ENCODE results near the gene DR1. TPM values are rescaled to one million over a fixed set of nuclear protein-coding genes. Genes with fewer than 3 reads are reported as not detected.
"Not testable (repeated sequence)": the region's sequence is repeated elsewhere in the genome, so short reads cannot be mapped to it uniquely, and the experiment has no call there.

DR1 gene
- total RNA-seq, 2 experiments from 2014 or later: 104 to 127 TPM

GRCh38 chr1:93360111-93360510, 14.4 kb downstream of the DR1 start:
- Mint-ChIP-seq H3K27ac (no peak overlapping the region), H3K27me3 (no peaks in the 10 kb centered on the region), H3K9me3 (no peaks in the 10 kb centered on the region), H3K4me3 (no peak overlapping the region), H3K4me1 (peaks cover 52% of the 10 kb centered on the region), H3K36me3 (ENCODE audit: low read depth) (peaks cover 75% of the 10 kb centered on the region)
- ChIA-PET CTCF (no interaction called here), POLR2A (no interaction called here)
- no peak for DNase-seq

DNA sequence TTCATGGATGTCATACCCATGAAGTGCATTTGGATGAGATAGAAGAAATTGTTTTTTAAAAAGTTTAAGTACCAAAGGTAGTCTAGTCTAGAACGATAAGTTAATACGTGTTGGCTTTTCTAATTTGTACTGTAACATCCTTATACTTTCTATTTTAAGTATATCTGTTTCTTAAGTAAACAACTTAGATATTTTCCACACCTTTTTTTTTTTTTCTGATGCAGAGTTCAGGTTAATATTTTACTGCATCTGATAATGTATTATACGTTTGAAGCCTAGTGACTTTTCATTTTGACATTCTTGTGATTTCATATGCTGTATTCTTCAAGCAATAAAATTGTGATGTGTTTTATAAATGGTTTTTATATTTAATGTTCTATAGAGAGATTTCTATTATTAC, 16.5 kb downstream of the DR1 start:
- ChIA-PET POLR2A (no interaction called here), CTCF (no interaction called here)
- H3K9me3 Mint-ChIP-seq: no peaks in the 10 kb centered on the region
- DNase-seq: no peak
- H3K27me3 Mint-ChIP-seq: no peaks in the 10 kb centered on the region
- peaks cover 40% of the 10 kb centered on the region for H3K4me1 Mint-ChIP-seq
- H3K4me3 Mint-ChIP-seq: no peak overlapping the region
- no peak overlapping the region for H3K27ac Mint-ChIP-seq
- peaks cover 62% of the 10 kb centered on the region for H3K36me3 Mint-ChIP-seq (ENCODE audit: low read depth)

DNA sequence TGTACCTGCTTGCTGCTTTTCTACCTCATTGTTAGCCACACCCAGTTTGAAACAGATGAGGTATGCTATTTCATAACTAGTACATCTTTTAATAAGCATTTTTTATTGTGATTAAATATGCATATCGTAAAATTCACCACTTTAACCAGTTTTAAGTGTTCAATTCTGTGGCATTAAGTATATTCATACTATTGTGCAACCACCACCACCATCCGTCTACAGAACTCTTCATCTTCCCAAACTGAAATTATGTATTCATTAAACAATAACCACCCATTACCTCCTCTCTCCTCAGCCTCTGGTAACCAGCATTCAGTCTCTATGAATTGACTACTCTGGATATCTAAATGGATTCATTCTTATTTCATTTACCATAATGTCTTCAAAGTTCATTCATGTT, 20.1 kb downstream of the DR1 start:
- H3K4me3 Mint-ChIP-seq: no peak overlapping the region
- H3K36me3 Mint-ChIP-seq (ENCODE audit: low read depth): peaks cover 50% of the 10 kb centered on the region

DNA sequence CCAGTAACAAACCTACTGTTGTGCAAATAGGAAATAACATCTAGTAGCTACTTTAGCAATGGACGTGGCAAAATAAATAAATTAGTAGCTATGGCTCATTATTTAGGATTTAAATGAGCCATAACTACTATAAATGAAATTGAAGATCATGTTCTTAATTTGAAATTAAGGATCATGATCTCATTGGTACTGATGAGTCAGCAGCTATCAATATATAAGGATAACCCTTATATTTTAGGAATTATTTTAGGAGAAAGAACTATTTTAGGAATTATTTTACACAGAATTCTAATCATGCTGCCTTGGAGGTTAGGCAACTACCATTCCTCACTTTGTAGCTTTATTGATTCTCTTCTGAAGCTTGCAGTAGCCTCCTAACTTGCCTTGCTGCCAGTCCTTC, 24.0 kb downstream of the DR1 start:
- Mint-ChIP-seq H3K9me3 (peaks cover 3% of the 10 kb centered on the region), H3K27me3 (no peaks in the 10 kb centered on the region), H3K4me1 (no peaks in the 10 kb centered on the region), H3K27ac (no peak overlapping the region), H3K4me3 (no peak overlapping the region), H3K36me3 (ENCODE audit: low read depth) (peaks cover 44% of the 10 kb centered on the region)
- DNase-seq: no peak
- ChIA-PET POLR2A (no interaction called here), CTCF (no interaction called here)

More for the DNA sequence above, 20.1 kb downstream of the DR1 start:
- Mint-ChIP-seq H3K27ac (no peak overlapping the region), H3K4me1 (peaks cover 10% of the 10 kb centered on the region), H3K9me3 (no peaks in the 10 kb centered on the region), H3K27me3 (no peaks in the 10 kb centered on the region)
- DNase-seq: no peak
- ChIA-PET POLR2A (no interaction called here), CTCF (no interaction called here)

- CTCF ChIA-PET: no interaction called here
- POLR2A ChIA-PET: no interaction called here
- H3K27me3 Mint-ChIP-seq: peaks cover 2% of the 10 kb centered on the region
- no peak overlapping the region for H3K4me3 Mint-ChIP-seq
- no peak for DNase-seq
- H3K4me1 Mint-ChIP-seq: no peaks in the 10 kb centered on the region
- H3K9me3 Mint-ChIP-seq: peaks cover 16% of the 10 kb centered on the region
- peaks cover 30% of the 10 kb centered on the region for H3K36me3 Mint-ChIP-seq (ENCODE audit: low read depth)
- H3K27ac Mint-ChIP-seq: no peak overlapping the region
Measured at GRCh38 chr1:93374334-93375106, 28.8 kb downstream of the DR1 start.

GRCh38 chr1:93384656-93385055, 38.9 kb downstream of the DR1 start:
- Mint-ChIP-seq H3K27me3 (peaks cover 4% of the 10 kb centered on the region), H3K36me3 (ENCODE audit: low read depth) (no peaks in the 10 kb centered on the region), H3K4me3 (no peak overlapping the region), H3K27ac (no peak overlapping the region), H3K4me1 (no peaks in the 10 kb centered on the region), H3K9me3 (peaks cover 14% of the 10 kb centered on the region)
- POLR2A ChIA-PET: no interaction called here
- CTCF ChIA-PET: no interaction called here
- DNase-seq: no peak

- DNase-seq; H3K27ac Mint-ChIP-seq; H3K4me3 Mint-ChIP-seq; H3K27me3 Mint-ChIP-seq; POLR2A ChIA-PET; H3K36me3 Mint-ChIP-seq (ENCODE audit: low read depth); H3K4me1 Mint-ChIP-seq: not testable (repeated sequence)
- CTCF ChIA-PET: interaction anchor here (0.6 kb wide), 1 partner anchor 165 kb away, joined by 5 read pairs; no protein-coding TSS in a partner anchor
- peaks cover 14% of the 10 kb centered on the region for H3K9me3 Mint-ChIP-seq
Measured at GRCh38 chr1:93386268-93386667, 40.6 kb downstream of the DR1 start.

- no peaks in the 10 kb centered on the region for H3K4me1 Mint-ChIP-seq
- no peak overlapping the region for H3K4me3 Mint-ChIP-seq
- H3K27ac Mint-ChIP-seq: no peak overlapping the region
- peaks cover 5% of the 10 kb centered on the region for H3K9me3 Mint-ChIP-seq
- ChIA-PET CTCF (interaction anchor here (0.6 kb wide), 1 partner anchor 644 kb away, joined by 3 read pairs; no protein-coding TSS in a partner anchor), POLR2A (interaction anchor here (0.6 kb wide), 1 partner anchor 64 kb away, joined by 8 read pairs; no protein-coding TSS in a partner anchor)
- H3K27me3 Mint-ChIP-seq: peaks cover 6% of the 10 kb centered on the region
- no peak for DNase-seq
- no peaks in the 10 kb centered on the region for H3K36me3 Mint-ChIP-seq (ENCODE audit: low read depth)
Measured at GRCh38 chr1:93394514-93394913, 48.8 kb downstream of the DR1 start.

GRCh38 chr1:93395195-93395594, 49.5 kb downstream of the DR1 start:
- ChIA-PET POLR2A (interaction anchor here (0.6 kb wide), 1 partner anchor 65 kb away, joined by 8 read pairs; no protein-coding TSS in a partner anchor), CTCF (interaction anchor here (0.6 kb wide), 1 partner anchor 644 kb away, joined by 3 read pairs; no protein-coding TSS in a partner anchor)
- Mint-ChIP-seq H3K27ac (no peak overlapping the region), H3K27me3 (peaks cover 4% of the 10 kb centered on the region), H3K36me3 (ENCODE audit: low read depth) (no peaks in the 10 kb centered on the region), H3K4me3 (no peak overlapping the region), H3K4me1 (no peaks in the 10 kb centered on the region), H3K9me3 (peaks cover 4% of the 10 kb centered on the region)
- DNase-seq: no peak

- CTCF ChIA-PET: no interaction called here
Measured at GRCh38 chr1:93399781-93400180, 54.1 kb downstream of the DR1 start.

GRCh38 chr1:93408203-93408602, 62.5 kb downstream of the DR1 start:
- Mint-ChIP-seq H3K36me3 (ENCODE audit: low read depth) (no peaks in the 10 kb centered on the region), H3K27ac (no peak overlapping the region), H3K4me3 (no peak overlapping the region), H3K9me3 (no peaks in the 10 kb centered on the region), H3K4me1 (no peaks in the 10 kb centered on the region), H3K27me3 (peaks cover 8% of the 10 kb centered on the region)
- no peak for DNase-seq
- ChIA-PET POLR2A (no interaction called here), CTCF (no interaction called here)

More at GRCh38 chr1:93399781-93400180, 54.1 kb downstream of the DR1 start:
- Mint-ChIP-seq H3K9me3 (peaks cover 4% of the 10 kb centered on the region), H3K4me1 (no peaks in the 10 kb centered on the region), H3K36me3 (ENCODE audit: low read depth) (no peaks in the 10 kb centered on the region), H3K27ac (no peak overlapping the region), H3K27me3 (peaks cover 13% of the 10 kb centered on the region), H3K4me3 (no peak overlapping the region)
- POLR2A ChIA-PET: no interaction called here
- no peak for DNase-seq

DNA sequence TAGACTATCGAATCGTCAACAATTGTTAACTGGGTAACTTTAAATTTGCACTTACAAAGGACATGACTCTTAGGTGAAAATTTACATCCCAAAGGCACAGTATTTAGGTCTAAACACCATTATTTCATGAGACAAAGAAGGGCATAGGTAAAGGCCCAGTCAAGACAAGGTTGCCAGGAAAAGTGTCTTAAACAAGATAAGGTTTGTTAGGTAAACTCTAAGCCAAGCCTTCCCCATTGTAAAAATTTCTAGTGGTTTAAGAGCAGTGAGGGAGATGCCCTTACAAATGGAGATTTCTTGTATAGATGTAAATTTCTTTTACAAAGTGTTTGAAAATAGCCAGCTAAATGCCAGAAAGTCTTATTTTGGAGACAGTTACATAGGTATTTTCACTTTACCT, 65.3 kb downstream of the DR1 start:
- no peaks in the 10 kb centered on the region for H3K9me3 Mint-ChIP-seq
- ChIA-PET POLR2A (no interaction called here), CTCF (no interaction called here)
- DNase-seq: no peak
- H3K36me3 Mint-ChIP-seq (ENCODE audit: low read depth): no peaks in the 10 kb centered on the region
- no peaks in the 10 kb centered on the region for H3K4me1 Mint-ChIP-seq
- H3K4me3 Mint-ChIP-seq: no peak overlapping the region
- no peak overlapping the region for H3K27ac Mint-ChIP-seq
- H3K27me3 Mint-ChIP-seq: peaks cover 3% of the 10 kb centered on the region

DNA sequence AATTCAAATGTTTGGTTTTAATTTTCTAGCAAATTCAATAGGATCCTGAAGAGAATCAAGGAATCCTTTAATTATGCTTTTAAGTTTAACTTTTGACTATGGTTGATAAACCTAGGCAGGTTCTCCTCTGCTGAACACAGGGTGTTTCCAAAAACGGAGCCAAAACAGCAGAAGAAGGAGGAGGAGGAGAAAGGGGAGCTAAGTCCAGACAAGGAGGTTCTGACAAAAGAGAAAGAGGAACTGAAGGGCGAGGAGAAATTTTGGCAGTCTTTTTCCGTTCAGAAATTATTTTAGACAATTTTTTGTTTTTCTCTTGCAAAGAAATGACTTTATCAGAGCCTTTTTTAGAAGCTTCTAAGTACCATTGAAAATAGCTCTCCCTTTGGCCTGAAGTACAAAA, 69.0 kb downstream of the DR1 start:
- Mint-ChIP-seq H3K27ac (no peak overlapping the region), H3K36me3 (ENCODE audit: low read depth) (no peaks in the 10 kb centered on the region), H3K27me3 (peaks cover 8% of the 10 kb centered on the region), H3K4me3 (no peak overlapping the region), H3K4me1 (no peaks in the 10 kb centered on the region), H3K9me3 (no peaks in the 10 kb centered on the region)
- DNase-seq: no peak
- ChIA-PET POLR2A (no interaction called here), CTCF (no interaction called here)

GRCh38 chr1:93415296-93415695, 69.6 kb downstream of the DR1 start:
- H3K4me3 Mint-ChIP-seq: no peak overlapping the region
- no peaks in the 10 kb centered on the region for H3K4me1 Mint-ChIP-seq
- H3K36me3 Mint-ChIP-seq (ENCODE audit: low read depth): no peaks in the 10 kb centered on the region
- no peak overlapping the region for H3K27ac Mint-ChIP-seq
- no peak for DNase-seq
- no peaks in the 10 kb centered on the region for H3K9me3 Mint-ChIP-seq
- CTCF ChIA-PET: no interaction called here
- peaks cover 8% of the 10 kb centered on the region for H3K27me3 Mint-ChIP-seq
- POLR2A ChIA-PET: no interaction called here
